CD4-positive, alpha-beta memory T cell (primary cell): Measurements from ENCODE around the gene MMP14. TPM values are rescaled to one million over a fixed set of nuclear protein-coding genes. Genes with fewer than 3 reads are reported as not detected.

Source experiments
- CTCF ChIA-PET: fragments of 350-600 bp; sonication (Branson Sonifier 250); formaldehyde crosslinking; loops from one replicate; lab custom pipeline; 2021; ENCODE audit warnings: inconsistent platforms; ENCODE audit not compliant: partially characterized antibody; lab: Charles Lee
- POLR2A ChIA-PET: fragments of 350-600 bp; sonication (Branson Sonifier 250); formaldehyde crosslinking; loops from one replicate; lab custom pipeline; 2021; ENCODE audit not compliant: partially characterized antibody; lab: Charles Lee
- DNase-seq, 5 donors: peaks; one replicate each; pipeline versions ENCODE4 v3.0.0 to v3.0.0-alpha.2; 2020 to 2022; ENCODE audit warnings: mixed read lengths in 1 of 5
- H3K27ac ChIP-seq: one replicate; pipeline ENCODE4 v1.7.0; 2013; ENCODE audit warnings: low read depth, low read length
- H3K27me3 ChIP-seq: 2 replicates; pipeline ENCODE4 v1.7.0; 2013; ENCODE audit warnings: mild to moderate bottlenecking, low read length, moderate library complexity; ENCODE audit not compliant: insufficient read depth
- H3K36me3 ChIP-seq: 2 replicates; pipeline ENCODE4 v1.7.0; 2013; ENCODE audit warnings: mild to moderate bottlenecking, low read length, moderate library complexity; ENCODE audit not compliant: insufficient read depth
- H3K4me1 ChIP-seq: 2 replicates; pipeline ENCODE4 v1.7.0; 2013; ENCODE audit warnings: mild to moderate bottlenecking, low read length, moderate library complexity; ENCODE audit not compliant: insufficient read depth
- H3K4me3 ChIP-seq, 2 donors: one replicate each; pipeline ENCODE4 v1.7.0; 2013; ENCODE audit warnings: low read length in 2 of 2, mild to moderate bottlenecking in 1 of 2
- H3K9me3 ChIP-seq, 2 donors: one replicate each; pipeline ENCODE4 v1.7.0; 2013; ENCODE audit warnings: low read length in 2 of 2, control low read depth in 1 of 2; ENCODE audit not compliant: control insufficient read depth in 1 of 2
- H3K27ac Mint-ChIP-seq, 7 donors: one replicate each; pipeline ENCODE4 v1.8.0; 2020 to 2021; ENCODE audit warnings: mixed read lengths in 7 of 7, mild to moderate bottlenecking in 6 of 7, inconsistent platforms in 3 of 7, moderate library complexity in 3 of 7
- H3K27me3 Mint-ChIP-seq, 2 donors: one replicate each; pipeline ENCODE4 v1.8.0; 2020 to 2021; ENCODE audit warnings: mixed read lengths in 2 of 2
- H3K36me3 Mint-ChIP-seq, 2 donors: one replicate each; pipeline ENCODE4 v1.8.0; 2020 to 2021; ENCODE audit warnings: mixed read lengths in 2 of 2, inconsistent platforms in 1 of 2, mild to moderate bottlenecking in 1 of 2
- H3K4me1 Mint-ChIP-seq, 4 donors: one replicate each; pipeline ENCODE4 v1.8.0; 2020 to 2021; ENCODE audit warnings: mixed read lengths in 4 of 4, mild to moderate bottlenecking in 1 of 4
- H3K4me3 Mint-ChIP-seq, 8 donors: one replicate each; pipeline ENCODE4 v1.8.0; 2020 to 2021; ENCODE audit warnings: mixed read lengths in 8 of 8, mild to moderate bottlenecking in 7 of 8, moderate library complexity in 6 of 8, inconsistent platforms in 3 of 8
- H3K9me3 Mint-ChIP-seq, 8 donors: one replicate each; pipeline ENCODE4 v1.8.0; 2020 to 2021; ENCODE audit warnings: mixed read lengths in 8 of 8, mild to moderate bottlenecking in 5 of 8, inconsistent platforms in 3 of 8, moderate library complexity in 1 of 8
- intact Hi-C: fragments of 100-400 bp; cut with micrococcal nuclease; formaldehyde crosslinking; loops from one replicate; pipeline ENCODE4 v1.15.1; 2023
- polyA plus RNA-seq, 2 donors: library from polyadenylated mRNA; unstranded; fragments of 300-500 nt; fragmentation: Illumina TruSeq; gene quantifications; one replicate each; pipeline ENCODE4 v1.2.3, GENCODE V29; 2021
- total RNA-seq, 2 experiments: library from RNA; stranded (reverse); gene quantifications; one replicate each; pipeline ENCODE4 v1.2.3, GENCODE V29; 2021

MMP14 gene
- total and polyA plus RNA-seq, 4 experiments from 2014 or later: 3.0 to 3.8 TPM; not detected in 2

DNA sequence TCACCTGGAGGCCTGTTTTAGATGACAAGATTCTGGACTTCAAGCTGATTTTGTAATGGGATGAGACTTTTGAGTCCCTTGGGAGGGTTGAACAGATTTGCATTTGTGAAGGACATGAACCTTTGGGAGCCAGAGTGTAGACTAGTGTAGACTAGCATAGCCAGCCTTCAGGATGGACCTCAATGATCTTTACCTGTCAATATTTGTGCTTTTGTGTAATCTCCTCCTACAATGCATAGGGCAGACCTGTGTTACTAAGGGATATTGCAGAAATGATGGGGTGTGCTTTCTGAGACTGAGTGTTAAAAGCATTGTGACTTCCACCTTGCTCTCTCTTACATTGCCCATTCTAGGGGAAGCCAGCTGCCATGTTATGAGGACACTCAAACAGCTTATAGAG, 25.3 kb downstream of the MMP14 start:
- Mint-ChIP-seq H3K27ac (peak overlapping the region in 1 of 7 donors; percentile 59), H3K9me3 (peaks cover 0 to 2% (median 0%) of the 10 kb centered on the region in 8 donors), H3K36me3 (no peaks in the 10 kb centered on the region), H3K4me1 (peaks cover 13 to 36% (median 21%) of the 10 kb centered on the region in 4 donors), H3K27me3 (peaks cover 2 to 3% of the 10 kb centered on the region in 2 donors), H3K4me3 (no peak overlapping the region)
- ChIA-PET CTCF (interaction anchor here (1.0 to 19.6 kb wide), 10 partner anchors 8 to 303 kb away, joined by 3 to 403 read pairs (median 5); partner anchors contain the start of genes LRP10, MRPL52 and RBM23), POLR2A (interaction anchor here (0.5 to 1.8 kb wide), 4 partner anchors 10 to 290 kb away, joined by 3 to 13 read pairs (median 4); partner anchors contain the start of gene LRP10)
- peaks cover 19% of the 10 kb centered on the region for H3K4me1 ChIP-seq
- no peak for DNase-seq
- H3K27ac ChIP-seq: no peak overlapping the region
- H3K27me3 ChIP-seq: no peaks in the 10 kb centered on the region
- H3K9me3 ChIP-seq: no peaks in the 10 kb centered on the region
- H3K36me3 ChIP-seq: no peaks in the 10 kb centered on the region
- intact Hi-C loops: no loop called here
- no peak overlapping the region for H3K4me3 ChIP-seq

DNA sequence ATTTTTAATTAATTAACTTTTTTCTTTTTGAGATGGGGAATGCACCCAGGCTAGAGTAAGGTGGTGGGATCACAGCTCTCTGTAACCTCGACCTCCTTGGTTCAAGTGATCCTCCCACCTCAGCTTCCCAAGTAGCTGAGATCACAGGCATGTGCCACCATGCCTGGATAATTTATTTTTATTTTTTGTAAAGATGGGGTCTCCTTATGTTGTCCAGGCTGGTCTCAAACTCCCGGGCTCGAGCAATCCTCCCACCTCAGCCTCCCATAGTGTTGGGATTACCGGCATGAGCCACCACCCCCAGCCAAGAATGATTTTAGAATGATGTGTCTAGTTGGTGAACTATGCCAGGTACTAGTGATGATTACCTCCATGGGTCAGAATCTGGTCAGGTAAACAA, 28.6 kb downstream of the MMP14 start:
- intact Hi-C loops: no loop called here
- no peaks in the 10 kb centered on the region for H3K9me3 Mint-ChIP-seq
- H3K36me3 Mint-ChIP-seq: no peaks in the 10 kb centered on the region
- ChIA-PET POLR2A (no interaction called here), CTCF (interaction anchor here (1.0 to 19.6 kb wide), 5 partner anchors 7 to 294 kb away, joined by 3 to 403 read pairs (median 58); partner anchors contain the start of genes LRP10 and MRPL52)
- H3K4me3 Mint-ChIP-seq: no peak overlapping the region
- peak in 1 of 5 donors; percentile 5 for DNase-seq
- Histone ChIP-seq H3K27me3 (no peaks in the 10 kb centered on the region), H3K27ac (no peak overlapping the region), H3K36me3 (no peaks in the 10 kb centered on the region), H3K4me1 (peaks cover 11% of the 10 kb centered on the region), H3K9me3 (no peaks in the 10 kb centered on the region), H3K4me3 (no peak overlapping the region)
- peaks cover 0 to 2% of the 10 kb centered on the region in 2 donors for H3K27me3 Mint-ChIP-seq
- peaks cover 4 to 25% (median 11%) of the 10 kb centered on the region in 4 donors for H3K4me1 Mint-ChIP-seq
- peak overlapping the region in 3 of 7 donors; percentile 2 to 77 (median 34) for H3K27ac Mint-ChIP-seq

DNA sequence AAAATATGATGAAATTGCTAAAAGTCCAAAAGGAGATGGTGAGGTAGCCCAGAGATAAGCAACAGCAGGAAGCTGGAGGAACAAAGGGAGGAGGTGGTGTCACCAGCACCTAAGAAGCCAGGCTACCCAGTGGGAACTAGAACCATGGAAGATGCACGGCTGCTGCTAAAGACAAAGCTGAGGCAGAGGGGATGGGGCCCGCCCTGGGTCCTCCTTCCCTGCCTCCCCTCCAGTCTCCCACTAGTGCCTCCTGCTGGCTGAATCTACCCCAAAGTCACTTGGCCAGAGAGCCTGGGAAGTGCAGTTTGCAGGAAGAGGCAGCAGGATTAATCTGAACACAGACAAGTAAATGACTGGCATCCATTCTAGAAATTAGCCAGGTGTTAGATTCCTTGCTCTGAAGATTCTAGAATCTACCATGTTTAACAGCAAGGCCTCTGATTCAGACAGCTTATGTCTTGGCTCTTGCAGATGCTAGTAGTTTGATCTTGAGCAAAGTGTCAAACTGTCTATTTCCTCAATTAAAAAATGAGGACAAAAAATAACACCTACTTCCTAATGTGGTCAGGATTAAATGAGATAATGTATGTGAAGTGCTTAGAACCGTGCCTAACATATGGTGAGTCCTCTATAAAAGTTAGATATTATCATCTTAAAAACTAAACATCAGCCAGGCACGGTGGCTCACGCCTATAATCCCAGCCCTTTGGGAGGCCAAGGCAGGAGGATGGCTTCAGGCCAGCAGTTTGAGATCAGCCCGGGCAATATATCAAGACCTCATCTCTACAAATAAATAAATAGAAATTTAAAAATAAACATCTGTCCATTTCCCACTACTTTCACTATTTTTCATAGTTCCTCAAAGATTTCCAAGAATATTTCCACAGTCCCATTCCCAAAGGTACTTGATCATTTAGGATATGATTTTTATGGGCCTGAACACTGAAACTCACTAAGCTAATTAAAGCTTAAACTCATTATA, 29.3 kb downstream of the MMP14 start:
- H3K27ac ChIP-seq: no peak overlapping the region
- Mint-ChIP-seq H3K27me3 (peaks cover 0 to 2% of the 10 kb centered on the region in 2 donors), H3K9me3 (no peaks in the 10 kb centered on the region), H3K4me3 (no peak overlapping the region), H3K4me1 (peaks cover 9 to 32% (median 16%) of the 10 kb centered on the region in 4 donors), H3K36me3 (no peaks in the 10 kb centered on the region), H3K27ac (peak overlapping the region in 2 of 7 donors; percentile 77 to 87)
- intact Hi-C loops: no loop called here
- ChIA-PET CTCF (interaction anchor here (1.0 to 19.6 kb wide), 6 partner anchors 12 to 295 kb away, joined by 3 to 403 read pairs (median 5); partner anchors contain the start of gene MRPL52), POLR2A (no interaction called here)
- no peak overlapping the region for H3K4me3 ChIP-seq
- peak in 1 of 5 donors; percentile 9 for DNase-seq
- no peaks in the 10 kb centered on the region for H3K27me3 ChIP-seq
- no peaks in the 10 kb centered on the region for H3K36me3 ChIP-seq
- no peaks in the 10 kb centered on the region for H3K9me3 ChIP-seq
- peaks cover 19% of the 10 kb centered on the region for H3K4me1 ChIP-seq

DNA sequence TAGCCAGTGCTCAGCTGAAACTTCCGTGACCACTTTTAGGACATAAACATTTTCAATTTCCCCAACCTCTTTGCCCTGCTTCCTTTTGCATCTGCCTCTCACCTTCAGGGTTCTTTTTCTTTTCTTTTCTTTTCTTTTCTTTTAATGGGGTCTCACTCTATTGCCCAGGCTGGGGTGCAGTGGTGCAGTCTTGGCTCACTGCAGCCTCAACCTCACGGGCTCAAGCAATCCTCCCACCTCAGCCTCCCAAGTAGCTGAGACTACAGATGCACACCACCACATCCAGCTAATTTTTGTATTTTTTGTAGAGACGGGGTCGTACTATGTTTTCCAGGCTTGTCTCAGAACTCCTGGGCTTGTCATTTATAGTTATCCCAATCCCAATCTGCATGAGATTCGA, 30.5 kb downstream of the MMP14 start:
- CTCF ChIA-PET: interaction anchor here (1.1 to 19.6 kb wide), 5 partner anchors 13 to 310 kb away, joined by 3 to 403 read pairs (median 7); partner anchors contain the start of gene MRPL52
- Mint-ChIP-seq H3K27me3 (no peaks in the 10 kb centered on the region), H3K4me3 (no peak overlapping the region), H3K4me1 (peaks cover 11 to 35% (median 19%) of the 10 kb centered on the region in 4 donors), H3K9me3 (no peaks in the 10 kb centered on the region), H3K36me3 (peaks cover 0 to 3% of the 10 kb centered on the region in 2 donors), H3K27ac (peak overlapping the region in 3 of 7 donors; percentile 80 to 87 (median 82))
- Histone ChIP-seq H3K4me1 (peaks cover 21% of the 10 kb centered on the region), H3K27ac (no peak overlapping the region), H3K9me3 (no peaks in the 10 kb centered on the region), H3K36me3 (no peaks in the 10 kb centered on the region), H3K4me3 (no peak overlapping the region), H3K27me3 (no peaks in the 10 kb centered on the region)
- intact Hi-C loops: no loop called here
- POLR2A ChIA-PET: interaction anchor here (0.8 kb wide), 1 partner anchor 16 kb away, joined by 4 read pairs; the partner anchor contains the start of gene REM2
- DNase-seq: no peak

DNA sequence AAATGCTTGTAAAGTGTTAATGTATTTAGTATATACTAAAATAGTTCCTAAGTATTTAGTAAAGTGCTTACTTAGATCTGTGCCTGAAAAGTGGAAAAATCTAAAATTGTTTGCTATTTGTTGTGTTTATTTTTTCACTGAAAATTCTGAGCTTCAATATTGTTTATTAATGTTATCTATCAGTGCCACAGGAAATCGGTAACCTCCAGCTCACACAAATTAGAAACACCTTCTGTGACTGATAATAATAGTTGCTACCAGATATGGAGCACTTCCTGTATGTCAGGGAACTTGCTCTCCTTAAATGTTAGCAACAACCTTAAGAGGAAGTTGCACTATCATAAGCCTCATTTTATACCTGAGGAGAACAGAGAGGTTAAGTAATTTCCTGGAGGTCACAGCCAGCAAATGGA, 34.4 kb downstream of the MMP14 start:
- DNase-seq: peak in 1 of 5 donors; percentile 78
- Mint-ChIP-seq H3K4me1 (peaks cover 18 to 51% (median 32%) of the 10 kb centered on the region in 4 donors), H3K27ac (peak overlapping the region; percentile 84 to 100 (median 99)), H3K9me3 (no peaks in the 10 kb centered on the region), H3K27me3 (no peaks in the 10 kb centered on the region), H3K4me3 (peak overlapping the region; percentile 94 to 98 (median 98)), H3K36me3 (peaks cover 14 to 24% of the 10 kb centered on the region in 2 donors)
- H3K27me3 ChIP-seq: no peaks in the 10 kb centered on the region
- peak overlapping the region; percentile 14 to 55 for H3K4me3 ChIP-seq
- peaks cover 21% of the 10 kb centered on the region for H3K36me3 ChIP-seq
- POLR2A ChIA-PET: interaction anchor here (0.8 to 9.1 kb wide), 24 partner anchors 9 to 1276 kb away, joined by 3 to 208 read pairs (median 12); partner anchors contain the start of genes DAD1, HAUS4, MRPL52 and OXA1L
- intact Hi-C loops: loop anchor here (1.0 to 5.0 kb wide), 9 partner anchors 16 to 299 kb away; partner anchors contain the start of genes ACIN1, AJUBA, C14orf119 and DAD1
- H3K4me1 ChIP-seq: peaks cover 44% of the 10 kb centered on the region
- H3K27ac ChIP-seq: peak overlapping the region; percentile 79
- no peaks in the 10 kb centered on the region for H3K9me3 ChIP-seq
- CTCF ChIA-PET: interaction anchor here (0.6 to 6.8 kb wide), 15 partner anchors 10 to 301 kb away, joined by 3 to 191 read pairs (median 5); partner anchors contain the start of genes PRMT5, RBM23 and REM2

DNA sequence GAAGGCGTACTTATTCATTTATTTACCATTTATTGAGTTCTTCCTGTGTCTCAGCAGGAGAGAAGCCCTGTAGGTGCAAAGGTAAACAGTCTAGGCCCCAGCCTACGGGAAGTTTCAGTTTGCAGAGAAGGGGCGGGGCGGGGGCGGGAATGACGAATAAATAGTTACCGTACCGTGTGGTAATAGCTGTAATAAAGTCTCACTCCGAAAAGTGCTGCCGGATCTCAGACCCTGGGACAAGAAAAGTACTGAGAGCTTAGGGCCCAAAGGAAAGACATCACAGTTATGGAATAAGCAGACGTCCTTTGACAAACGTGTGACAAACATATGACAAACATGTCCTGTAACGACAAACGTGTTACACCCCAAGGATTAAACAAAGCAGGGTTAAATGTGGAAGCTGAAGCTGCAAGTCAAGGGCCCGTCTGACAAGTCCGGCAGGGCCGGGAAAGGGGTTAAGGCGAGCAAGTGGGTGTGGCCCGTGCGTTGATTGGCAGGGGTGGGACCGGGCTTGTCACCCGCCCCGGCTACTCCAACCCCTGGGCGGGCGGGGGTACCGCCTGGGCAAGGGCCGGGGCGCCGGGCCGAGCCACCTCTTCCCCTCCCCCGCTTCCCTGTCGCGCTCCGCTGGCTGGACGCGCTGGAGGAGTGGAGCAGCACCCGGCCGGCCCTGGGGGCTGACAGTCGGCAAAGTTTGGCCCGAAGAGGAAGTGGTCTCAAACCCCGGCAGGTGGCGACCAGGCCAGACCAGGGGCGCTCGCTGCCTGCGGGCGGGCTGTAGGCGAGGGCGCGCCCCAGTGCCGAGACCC, 35.0 kb downstream of the MMP14 start, which contains the start of gene LRP10:
LRP10 (plus strand) TSS at position 517 of the 809 bp plus-strand sequence. CDS start 564 bp downstream, outside the sequence.
- H3K4me3 ChIP-seq: peak within 1 kb of the TSS; percentile 24 to 55
- peaks cover 19 to 30% of the 10 kb centered on the region in 2 donors for H3K36me3 Mint-ChIP-seq
- peak within 1 kb of the TSS; percentile 89 to 100 (median 99) for H3K27ac Mint-ChIP-seq
- peaks cover 27% of the 10 kb centered on the region for H3K36me3 ChIP-seq
- peaks cover 20 to 51% (median 34%) of the 10 kb centered on the region in 4 donors for H3K4me1 Mint-ChIP-seq
- CTCF ChIA-PET: interaction anchor here (0.5 to 6.8 kb wide), 24 partner anchors 11 to 886 kb away, joined by 3 to 191 read pairs (median 4); partner anchors contain the start of genes OXA1L, PRMT5, RBM23 and REM2
- H3K27me3 Mint-ChIP-seq: no peaks in the 10 kb centered on the region
- intact Hi-C loops: loop anchor here (1.0 to 5.0 kb wide), 12 partner anchors 13 to 299 kb away; partner anchors contain the start of genes ACIN1, AJUBA, C14orf119 and DAD1
- peaks cover 48% of the 10 kb centered on the region for H3K4me1 ChIP-seq
- peak within 1 kb of the TSS; percentile 94 to 98 (median 98) for H3K4me3 Mint-ChIP-seq
- peak; percentile 71 to 86 (median 77) for DNase-seq
- H3K9me3 Mint-ChIP-seq: no peaks in the 10 kb centered on the region
- peak within 1 kb of the TSS; percentile 79 for H3K27ac ChIP-seq
- POLR2A ChIA-PET: interaction anchor here (0.8 to 9.1 kb wide), 29 partner anchors 10 to 1275 kb away, joined by 3 to 208 read pairs (median 8); partner anchors contain the start of genes ACIN1, C14orf119, DAD1 and HAUS4
- H3K27me3 ChIP-seq: no peaks in the 10 kb centered on the region
- no peaks in the 10 kb centered on the region for H3K9me3 ChIP-seq
